ENCODE measurements around the gene SEPTIN10. TPM values are rescaled to one million over a fixed set of nuclear protein-coding genes. Genes with fewer than 3 reads are reported as not detected.

Gene SEPTIN10
- total and polyA plus RNA-seq, 9 of the 15 experiments (the other 6 are each of a cell fraction or from before 2014, with no cell fraction given): 0.40 TPM; not detected in 8

GRCh38 chr2:109636317-109636716 is 22.6 kb upstream of the SEPTIN10 start:
- Histone ChIP-seq H3K9me1 (ENCODE audit: control insufficient read depth, insufficient read depth, low read length) (no peaks in the 10 kb centered on the region), H3K4me2 (ENCODE audit: insufficient read depth, low read length) (no peak overlapping the region), H3K4me3 (no peak overlapping the region), H3K9me3 (replicated peaks; ENCODE audit: control insufficient read depth, insufficient read depth, low read depth, low read length) (no peaks in the 10 kb centered on the region), H3K27ac (ENCODE audit: extremely low read depth, low read depth, low read length) (no peak overlapping the region), H3K27me3 (ENCODE audit: control insufficient read depth in 2 of 2, insufficient read depth in 2 of 2, low read length in 2 of 2) (peaks cover 5 to 7% of the 10 kb centered on the region in 2 experiments; a peak in 1 of 5 replicates), H3K9ac (ENCODE audit: insufficient read depth in 1 of 2, low read depth in 2 of 2, low read length in 2 of 2) (no peak overlapping the region), H3K4me1 (replicated peaks in 1 of 2; ENCODE audit: control insufficient read depth in 2 of 2, insufficient read depth in 2 of 2, low read length in 2 of 2) (no peaks in the 10 kb centered on the region), H3K79me2 (ENCODE audit: control insufficient read depth, insufficient read depth, low read length) (no peaks in the 10 kb centered on the region), H4K20me1 (replicated peaks; ENCODE audit: control insufficient read depth, insufficient read depth, low read length) (no peaks in the 10 kb centered on the region; the same call in 1 of the 2 replicates), H3K36me3 (ENCODE audit: control insufficient read depth, insufficient read depth, low read length) (no peaks in the 10 kb centered on the region), H2AFZ (ENCODE audit: low read depth, low read length) (no peak overlapping the region)
- no peak for FAIRE-seq
- in situ Hi-C loops (cut with MboI): no loop called here
- no TSS peak for BruUV-seq (replicated peaks)
- TF ChIP-seq FOXK2 (conservative IDR thresholded peaks at IDR 0.05 in 1 of 2, IDR thresholded peaks at IDR 0.05 in 1 of 2; ENCODE audit: low read depth in 2 of 2): no peak
- no peak for TF ChIP-seq NCOA2 (IDR thresholded peaks at IDR 0.05; ENCODE audit: partially characterized antibody in 2 of 2)
- no peak for TF ChIP-seq TGIF2 (CRISPR knock-in tag; IDR thresholded peaks at IDR 0.05)
- TF ChIP-seq, protein P1, sequence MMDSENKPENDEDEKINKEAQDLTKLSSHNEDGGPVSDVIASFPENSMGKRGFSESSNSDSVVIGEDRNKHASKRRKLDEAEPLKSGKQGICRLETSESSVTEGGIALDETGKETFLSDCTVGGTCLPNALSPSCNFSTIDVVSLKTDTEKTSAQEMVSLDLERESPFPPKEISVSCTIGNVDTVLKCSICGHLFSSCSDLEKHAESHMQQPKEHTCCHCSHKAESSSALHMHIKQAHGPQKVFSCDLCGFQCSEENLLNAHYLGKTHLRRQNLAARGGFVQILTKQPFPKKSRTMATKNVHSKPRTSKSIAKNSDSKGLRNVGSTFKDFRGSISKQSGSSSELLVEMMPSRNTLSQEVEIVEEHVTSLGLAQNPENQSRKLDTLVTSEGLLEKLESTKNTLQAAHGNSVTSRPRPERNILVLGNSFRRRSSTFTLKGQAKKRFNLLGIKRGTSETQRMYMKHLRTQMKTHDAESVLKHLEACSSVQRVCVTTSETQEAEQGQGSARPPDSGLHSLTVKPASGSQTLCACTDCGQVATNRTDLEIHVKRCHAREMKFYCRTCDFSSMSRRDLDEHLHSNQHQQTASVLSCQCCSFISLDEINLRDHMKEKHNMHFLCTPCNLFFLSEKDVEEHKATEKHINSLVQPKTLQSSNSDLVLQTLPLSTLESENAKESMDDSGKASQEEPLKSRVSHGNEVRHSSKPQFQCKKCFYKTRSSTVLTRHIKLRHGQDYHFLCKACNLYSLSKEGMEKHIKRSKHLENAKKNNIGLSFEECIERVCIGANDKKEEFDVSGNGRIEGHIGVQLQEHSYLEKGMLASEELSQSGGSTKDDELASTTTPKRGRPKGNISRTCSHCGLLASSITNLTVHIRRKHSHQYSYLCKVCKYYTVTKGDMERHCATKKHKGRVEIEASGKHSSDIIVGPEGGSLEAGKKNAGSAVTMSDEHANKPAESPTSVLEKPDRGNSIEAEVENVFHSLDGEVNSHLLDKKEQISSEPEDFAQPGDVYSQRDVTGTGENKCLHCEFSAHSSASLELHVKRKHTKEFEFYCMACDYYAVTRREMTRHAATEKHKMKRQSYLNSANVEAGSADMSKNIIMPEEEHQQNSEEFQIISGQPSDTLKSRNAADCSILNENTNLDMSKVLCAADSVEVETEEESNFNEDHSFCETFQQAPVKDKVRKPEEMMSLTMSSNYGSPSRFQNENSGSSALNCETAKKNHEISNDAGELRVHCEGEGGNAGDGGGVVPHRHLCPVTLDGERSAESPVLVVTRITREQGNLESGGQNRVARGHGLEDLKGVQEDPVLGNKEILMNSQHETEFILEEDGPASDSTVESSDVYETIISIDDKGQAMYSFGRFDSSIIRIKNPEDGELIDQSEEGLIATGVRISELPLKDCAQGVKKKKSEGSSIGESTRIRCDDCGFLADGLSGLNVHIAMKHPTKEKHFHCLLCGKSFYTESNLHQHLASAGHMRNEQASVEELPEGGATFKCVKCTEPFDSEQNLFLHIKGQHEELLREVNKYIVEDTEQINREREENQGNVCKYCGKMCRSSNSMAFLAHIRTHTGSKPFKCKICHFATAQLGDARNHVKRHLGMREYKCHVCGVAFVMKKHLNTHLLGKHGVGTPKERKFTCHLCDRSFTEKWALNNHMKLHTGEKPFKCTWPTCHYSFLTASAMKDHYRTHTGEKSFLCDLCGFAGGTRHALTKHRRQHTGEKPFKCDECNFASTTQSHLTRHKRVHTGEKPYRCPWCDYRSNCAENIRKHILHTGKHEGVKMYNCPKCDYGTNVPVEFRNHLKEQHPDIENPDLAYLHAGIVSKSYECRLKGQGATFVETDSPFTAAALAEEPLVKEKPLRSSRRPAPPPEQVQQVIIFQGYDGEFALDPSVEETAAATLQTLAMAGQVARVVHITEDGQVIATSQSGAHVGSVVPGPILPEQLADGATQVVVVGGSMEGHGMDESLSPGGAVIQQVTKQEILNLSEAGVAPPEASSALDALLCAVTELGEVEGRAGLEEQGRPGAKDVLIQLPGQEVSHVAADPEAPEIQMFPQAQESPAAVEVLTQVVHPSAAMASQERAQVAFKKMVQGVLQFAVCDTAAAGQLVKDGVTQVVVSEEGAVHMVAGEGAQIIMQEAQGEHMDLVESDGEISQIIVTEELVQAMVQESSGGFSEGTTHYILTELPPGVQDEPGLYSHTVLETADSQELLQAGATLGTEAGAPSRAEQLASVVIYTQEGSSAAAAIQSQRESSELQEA (IDR thresholded peaks at IDR 0.05; ENCODE audit: low read depth): no peak
- TF ChIP-seq YBX1 (IDR thresholded peaks at IDR 0.05): no peak
- TF ChIP-seq, protein P2, sequence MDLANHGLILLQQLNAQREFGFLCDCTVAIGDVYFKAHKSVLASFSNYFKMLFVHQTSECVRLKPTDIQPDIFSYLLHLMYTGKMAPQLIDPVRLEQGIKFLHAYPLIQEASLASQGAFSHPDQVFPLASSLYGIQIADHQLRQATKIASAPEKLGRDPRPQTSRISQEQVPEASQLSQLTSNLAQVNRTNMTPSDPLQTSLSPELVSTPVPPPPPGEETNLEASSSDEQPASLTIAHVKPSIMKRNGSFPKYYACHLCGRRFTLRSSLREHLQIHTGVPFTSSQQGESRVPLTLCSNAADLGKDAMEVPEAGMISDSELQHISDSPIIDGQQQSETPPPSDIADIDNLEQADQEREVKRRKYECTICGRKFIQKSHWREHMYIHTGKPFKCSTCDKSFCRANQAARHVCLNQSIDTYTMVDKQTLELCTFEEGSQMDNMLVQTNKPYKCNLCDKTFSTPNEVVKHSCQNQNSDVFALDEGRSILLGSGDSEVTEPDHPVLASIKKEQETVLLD (IDR thresholded peaks at IDR 0.05): no peak
- no peak for TF ChIP-seq DACH1 (IDR thresholded peaks at IDR 0.05; ENCODE audit: partially characterized antibody)
- TF ChIP-seq SIRT6 (IDR thresholded peaks at IDR 0.05; ENCODE audit: low read depth, low read length): no peak
- no peak for TF ChIP-seq ZNF274 (IDR thresholded peaks at IDR 0.05; ENCODE audit: borderline replicate concordance, low read depth, low read length)
- TF ChIP-seq ZNF764 (CRISPR knock-in tag; IDR thresholded peaks at IDR 0.05; ENCODE audit: low read depth): no peak
- TF ChIP-seq ESRRB (CRISPR knock-in tag; IDR thresholded peaks at IDR 0.05; ENCODE audit: borderline replicate concordance): no peak
- TF ChIP-seq ZNF143 (CRISPR knock-in tag; IDR thresholded peaks at IDR 0.05): no peak
- DNase-seq (ENCODE audit: extremely low read depth in 1 of 4, low spot score in 3 of 4): no peak
- intact Hi-C loops (cut with micrococcal nuclease): no loop called here
- CTCF ChIA-PET (ENCODE audit: low intra/inter-chr PET ratio): no interaction called here
- POLR2A ChIA-PET: no interaction called here
- 0% methylated on average over 1 of the region's 1 CpG for WGBS (ENCODE audit: insufficient coverage, low coverage, missing lambda C conversion rate)
- no peak for ATAC-seq

All from K562 (cell line).